ENCODE results near the gene FCMR.

FCMR gene

GRCh38 chr1:206963740-206964139 lies 42.0 kb upstream of the FCMR start:
- ChIA-PET CTCF (interaction anchor here (3.4 to 4.4 kb wide), 2 partner anchors 10 to 28 kb away, joined by 13 to 29 read pairs; no protein-coding TSS in a partner anchor), POLR2A (interaction anchor here (0.5 kb wide), 1 partner anchor 336 kb away, joined by 5 read pairs; no protein-coding TSS in a partner anchor)
- Histone ChIP-seq H3K27ac (ENCODE audit: insufficient read depth in 1 of 2, low read depth in 1 of 2, low read length in 2 of 2, poor library complexity in 1 of 2, severe bottlenecking in 2 of 2) (no peak overlapping the region), H3K27me3 (replicated peaks in 2 of 5; ENCODE audit: control insufficient read depth in 4 of 5, insufficient read depth in 5 of 5, low read length in 4 of 5) (no peaks in the 10 kb centered on the region), H3K36me3 (ENCODE audit: control insufficient read depth in 4 of 4, insufficient read depth in 4 of 4, low read length in 3 of 4) (no peaks in the 10 kb centered on the region), H3K9me3 (ENCODE audit: control extremely low read depth in 1 of 5, control insufficient read depth in 4 of 5, insufficient read depth in 2 of 5, low read depth in 1 of 5, low read length in 4 of 5) (no peaks in the 10 kb centered on the region), H3K4me1 (ENCODE audit: control extremely low read depth in 1 of 4, control insufficient read depth in 4 of 4, insufficient read depth in 4 of 4, low read length in 3 of 4) (peaks cover 17 to 58% (median 33%) of the 10 kb centered on the region in 4 experiments), H3K4me3 (ENCODE audit: control insufficient read depth in 1 of 7, extremely low read depth in 1 of 7, insufficient read depth in 4 of 7, low read depth in 2 of 7, low read length in 6 of 7) (no peak overlapping the region)
- DNase-seq: no peak
- 86% methylated on average over 1 of the region's 1 CpG for WGBS (ENCODE audit: insufficient coverage)

- ChIA-PET POLR2A (interaction anchor here (0.5 kb wide), 1 partner anchor 335 kb away, joined by 5 read pairs; no protein-coding TSS in a partner anchor), CTCF (interaction anchor here (0.6 to 4.8 kb wide), 5 partner anchors 10 to 314 kb away, joined by 3 to 31 read pairs (median 13); no protein-coding TSS in a partner anchor)
- H3K27me3 ChIP-seq (replicated peaks in 2 of 5; ENCODE audit: control insufficient read depth in 4 of 5, insufficient read depth in 5 of 5, low read length in 4 of 5): no peaks in the 10 kb centered on the region
- DNase-seq: no peak
- no peaks in the 10 kb centered on the region for H3K9me3 ChIP-seq (ENCODE audit: control extremely low read depth in 1 of 5, control insufficient read depth in 4 of 5, insufficient read depth in 2 of 5, low read depth in 1 of 5, low read length in 4 of 5)
- no peak overlapping the region for H3K4me3 ChIP-seq (ENCODE audit: control insufficient read depth in 1 of 7, extremely low read depth in 1 of 7, insufficient read depth in 4 of 7, low read depth in 2 of 7, low read length in 6 of 7)
- peaks cover 15 to 53% (median 30%) of the 10 kb centered on the region in 4 experiments for H3K4me1 ChIP-seq (ENCODE audit: control extremely low read depth in 1 of 4, control insufficient read depth in 4 of 4, insufficient read depth in 4 of 4, low read length in 3 of 4)
- no peaks in the 10 kb centered on the region for H3K36me3 ChIP-seq (ENCODE audit: control insufficient read depth in 4 of 4, insufficient read depth in 4 of 4, low read length in 3 of 4)
- 100% methylated on average over 5 of the region's 5 CpGs for WGBS (ENCODE audit: insufficient coverage)
- no peak overlapping the region for H3K27ac ChIP-seq (ENCODE audit: insufficient read depth in 1 of 2, low read depth in 1 of 2, low read length in 2 of 2, poor library complexity in 1 of 2, severe bottlenecking in 2 of 2)
Observed at GRCh38 chr1:206963119-206963712, 41.5 kb upstream of the FCMR start.

GRCh38 chr1:206962272-206962671 lies 40.5 kb upstream of the FCMR start:
- WGBS (ENCODE audit: insufficient coverage): 69% methylated on average over 7 of the region's 7 CpGs

GRCh38 chr1:206961668-206962067 lies 39.9 kb upstream of the FCMR start:
- Histone ChIP-seq H3K36me3 (ENCODE audit: control insufficient read depth in 4 of 4, insufficient read depth in 4 of 4, low read length in 3 of 4) (no peaks in the 10 kb centered on the region), H3K4me1 (ENCODE audit: control extremely low read depth in 1 of 4, control insufficient read depth in 4 of 4, insufficient read depth in 4 of 4, low read length in 3 of 4) (peaks cover 0 to 38% (median 15%) of the 10 kb centered on the region in 4 experiments), H3K4me3 (ENCODE audit: control insufficient read depth in 1 of 7, extremely low read depth in 1 of 7, insufficient read depth in 4 of 7, low read depth in 2 of 7, low read length in 6 of 7) (no peak overlapping the region), H3K27me3 (replicated peaks in 2 of 5; ENCODE audit: control insufficient read depth in 4 of 5, insufficient read depth in 5 of 5, low read length in 4 of 5) (no peaks in the 10 kb centered on the region), H3K9me3 (ENCODE audit: control extremely low read depth in 1 of 5, control insufficient read depth in 4 of 5, insufficient read depth in 2 of 5, low read depth in 1 of 5, low read length in 4 of 5) (no peaks in the 10 kb centered on the region), H3K27ac (ENCODE audit: insufficient read depth in 1 of 2, low read depth in 1 of 2, low read length in 2 of 2, poor library complexity in 1 of 2, severe bottlenecking in 2 of 2) (no peak overlapping the region)
- 67% methylated on average over 3 of the region's 3 CpGs for WGBS (ENCODE audit: insufficient coverage)
- ChIA-PET POLR2A (no interaction called here), CTCF (interaction anchor here (0.9 to 4.8 kb wide), 6 partner anchors 12 to 42 kb away, joined by 3 to 31 read pairs (median 8); no protein-coding TSS in a partner anchor)
- no peak for DNase-seq

More at GRCh38 chr1:206962272-206962671, 40.5 kb upstream of the FCMR start:
- DNase-seq: peak in 2 of 3 donors; percentile 67 to 82
- H3K27me3 ChIP-seq (replicated peaks in 2 of 5; ENCODE audit: control insufficient read depth in 4 of 5, insufficient read depth in 5 of 5, low read length in 4 of 5): no peaks in the 10 kb centered on the region
- H3K9me3 ChIP-seq (ENCODE audit: control extremely low read depth in 1 of 5, control insufficient read depth in 4 of 5, insufficient read depth in 2 of 5, low read depth in 1 of 5, low read length in 4 of 5): no peaks in the 10 kb centered on the region
- ChIA-PET CTCF (interaction anchor here (1.5 to 4.8 kb wide), 4 partner anchors 11 to 27 kb away, joined by 3 to 31 read pairs (median 21); no protein-coding TSS in a partner anchor), POLR2A (no interaction called here)
- H3K36me3 ChIP-seq (ENCODE audit: control insufficient read depth in 4 of 4, insufficient read depth in 4 of 4, low read length in 3 of 4): no peaks in the 10 kb centered on the region
- H3K4me3 ChIP-seq (ENCODE audit: control insufficient read depth in 1 of 7, extremely low read depth in 1 of 7, insufficient read depth in 4 of 7, low read depth in 2 of 7, low read length in 6 of 7): no peak overlapping the region
- no peak overlapping the region for H3K27ac ChIP-seq (ENCODE audit: insufficient read depth in 1 of 2, low read depth in 1 of 2, low read length in 2 of 2, poor library complexity in 1 of 2, severe bottlenecking in 2 of 2)
- peaks cover 6 to 44% (median 21%) of the 10 kb centered on the region in 4 experiments for H3K4me1 ChIP-seq (ENCODE audit: control extremely low read depth in 1 of 4, control insufficient read depth in 4 of 4, insufficient read depth in 4 of 4, low read length in 3 of 4)

- Histone ChIP-seq H3K27ac (ENCODE audit: insufficient read depth in 1 of 2, low read depth in 1 of 2, low read length in 2 of 2, poor library complexity in 1 of 2, severe bottlenecking in 2 of 2) (no peak overlapping the region), H3K4me1 (ENCODE audit: control extremely low read depth in 1 of 4, control insufficient read depth in 4 of 4, insufficient read depth in 4 of 4, low read length in 3 of 4) (peaks cover 0 to 33% (median 13%) of the 10 kb centered on the region in 4 experiments), H3K9me3 (ENCODE audit: control extremely low read depth in 1 of 5, control insufficient read depth in 4 of 5, insufficient read depth in 2 of 5, low read depth in 1 of 5, low read length in 4 of 5) (no peaks in the 10 kb centered on the region), H3K4me3 (ENCODE audit: control insufficient read depth in 1 of 7, extremely low read depth in 1 of 7, insufficient read depth in 4 of 7, low read depth in 2 of 7, low read length in 6 of 7) (no peak overlapping the region), H3K36me3 (ENCODE audit: control insufficient read depth in 4 of 4, insufficient read depth in 4 of 4, low read length in 3 of 4) (no peaks in the 10 kb centered on the region), H3K27me3 (replicated peaks in 2 of 5; ENCODE audit: control insufficient read depth in 4 of 5, insufficient read depth in 5 of 5, low read length in 4 of 5) (no peaks in the 10 kb centered on the region)
- ChIA-PET CTCF (interaction anchor here (1.1 to 4.8 kb wide), 5 partner anchors 8 to 42 kb away, joined by 3 to 31 read pairs (median 13); no protein-coding TSS in a partner anchor), POLR2A (interaction anchor here (0.7 kb wide), 1 partner anchor 49 kb away, joined by 3 read pairs; no protein-coding TSS in a partner anchor)
- DNase-seq: no peak
- WGBS (ENCODE audit: insufficient coverage): 98% methylated on average over 6 of the region's 6 CpGs
Observed at GRCh38 chr1:206960676-206961386, 39.1 kb upstream of the FCMR start.

GRCh38 chr1:206958144-206958543 lies 36.4 kb upstream of the FCMR start:
- no peak for DNase-seq
- Histone ChIP-seq H3K4me1 (ENCODE audit: control extremely low read depth in 1 of 4, control insufficient read depth in 4 of 4, insufficient read depth in 4 of 4, low read length in 3 of 4) (peaks cover 0 to 38% (median 15%) of the 10 kb centered on the region in 4 experiments), H3K27ac (ENCODE audit: insufficient read depth in 1 of 2, low read depth in 1 of 2, low read length in 2 of 2, poor library complexity in 1 of 2, severe bottlenecking in 2 of 2) (no peak overlapping the region), H3K36me3 (ENCODE audit: control insufficient read depth in 4 of 4, insufficient read depth in 4 of 4, low read length in 3 of 4) (no peaks in the 10 kb centered on the region), H3K4me3 (ENCODE audit: control insufficient read depth in 1 of 7, extremely low read depth in 1 of 7, insufficient read depth in 4 of 7, low read depth in 2 of 7, low read length in 6 of 7) (no peak overlapping the region), H3K27me3 (replicated peaks in 2 of 5; ENCODE audit: control insufficient read depth in 4 of 5, insufficient read depth in 5 of 5, low read length in 4 of 5) (no peaks in the 10 kb centered on the region), H3K9me3 (ENCODE audit: control extremely low read depth in 1 of 5, control insufficient read depth in 4 of 5, insufficient read depth in 2 of 5, low read depth in 1 of 5, low read length in 4 of 5) (no peaks in the 10 kb centered on the region)
- CTCF ChIA-PET: interaction anchor here (1.3 to 1.4 kb wide), 2 partner anchors 12 to 24 kb away, joined by 4 to 7 read pairs; partner anchors contain the start of gene PIGR
- POLR2A ChIA-PET: no interaction called here
- 92% methylated on average over 2 of the region's 2 CpGs for WGBS (ENCODE audit: insufficient coverage)

All from common myeloid progenitor, CD34-positive (primary cell).